K562 (cell line): ENCODE results near the gene LIMCH1. TPM values are rescaled to one million over a fixed set of nuclear protein-coding genes. Genes with fewer than 3 reads are reported as not detected.

Experiments
- C11orf30 ChIP-seq: fragments of 450-650 bp; IDR thresholded peaks from 2 replicates; pipeline ENCODE4 v1.6.1; 2016; ENCODE audit warnings: low read depth, mild to moderate bottlenecking
- FOXJ3 ChIP-seq: sonication (generic); formaldehyde crosslinking; IDR thresholded peaks from 2 replicates; pipeline ENCODE4 v1.4.0; 2020; ENCODE audit warnings: mild to moderate bottlenecking, missing genetic modification reagents
- MGA ChIP-seq: fragments of 450-650 bp; IDR thresholded peaks from 2 replicates; pipeline ENCODE4 v1.6.1; 2016; ENCODE audit warnings: mild to moderate bottlenecking, moderate library complexity
- MIER1 ChIP-seq: fragments of 450-650 bp; IDR thresholded peaks from 2 replicates; pipeline ENCODE4 v1.6.1; 2016; ENCODE audit warnings: antibody characterized with exemption, mild to moderate bottlenecking, low read depth
- RERE ChIP-seq: sonication (generic); formaldehyde crosslinking; IDR thresholded peaks from 2 replicates; pipeline ENCODE4 v1.8.0; 2023; ENCODE audit warnings: missing genetic modification reagents, mild to moderate bottlenecking, borderline replicate concordance
- SMAD4 ChIP-seq: fragments of 250-450 bp; sonication (Bioruptor Pico); conservative IDR thresholded peaks from 2 replicates; pipeline ENCODE4 v1.8.0; 2021; ENCODE audit warnings: inconsistent platforms, mild to moderate bottlenecking, moderate library complexity
- ZNF197 ChIP-seq: fragments of 200-800 bp; sonication (Bioruptor generic); IDR thresholded peaks from 2 replicates; pipeline ENCODE4 v1.6.1; 2016; ENCODE audit warnings: low read depth, missing genetic modification characterization, missing compliant biosample characterization
- polyA plus RNA-seq, 8 experiments: library from polyadenylated mRNA; depleted of rRNA in 4 of 8; stranded (reverse) in 5 of 8; unstranded in 3 of 8; fragments of >200 nt; fragmentation: Nextera tagmentation in 2 of 8; fragmentation: Illumina TruSeq in 1 of 8; extraction: Ambion mirVana in 2 of 8; extraction: Trizol in 1 of 8; gene quantifications; 2 replicates each; pipeline versions ENCODE4 v1.2.1 to v1.2.3, GENCODE V29; 2011 to 2014; ENCODE audit warnings: inconsistent platforms in 1 of 8, missing spikeins in 1 of 8
- total RNA-seq, 7 experiments: library from RNA; depleted of rRNA in 6 of 7; stranded (reverse); fragments of >200 nt in 6 of 7; fragmentation: Illumina TruSeq in 2 of 7; extraction: Trizol in 2 of 7; gene quantifications; 2 replicates each; pipeline versions ENCODE4 v1.2.1 to v1.2.3, GENCODE V29; 2011 to 2021; ENCODE audit warnings: low replicate concordance in 1 of 7

The LIMCH1 gene
- total and polyA plus RNA-seq, 9 of the 15 experiments (the other 6 are each of a cell fraction or from before 2014, with no cell fraction given), result 0.35 TPM; not detected in 8

- TF ChIP-seq RERE (CRISPR knock-in tag), result no peak
- TF ChIP-seq ZNF197, result no peak
- no peak for TF ChIP-seq FOXJ3 (CRISPR knock-in tag)
- TF ChIP-seq C11orf30, result no peak
- TF ChIP-seq MGA, result no peak
- TF ChIP-seq MIER1, result no peak
- no peak for TF ChIP-seq SMAD4 (CRISPR knock-in tag)
These were observed 2.0 kb upstream of the LIMCH1 start (continued) for GRCh38 chr4:41535911-41536371.
